Stomach (tissue), 4 donors: ENCODE data around the gene MYL7.

Experiments used
- CTCF ChIP-seq, 7 experiments: fragments of 450-650 bp in 4 of 7; fragments of 200-600 bp in 3 of 7; sonication (generic) in 3 of 7; IDR thresholded peaks; one replicate each; pipeline ENCODE4 v1.5.1; 2016 to 2019; ENCODE audit warnings: antibody characterized with exemption in 7 of 7, control low read depth in 2 of 7, mild to moderate bottlenecking in 1 of 7
- EP300 ChIP-seq: sonication (generic); formaldehyde crosslinking; IDR thresholded peaks from one replicate; pipeline ENCODE4 v1.6.1; 2017; ENCODE audit warnings: antibody characterized with exemption
- POLR2A ChIP-seq, 4 donors: fragments of 450-650 bp; IDR thresholded peaks; one replicate each; pipeline ENCODE4 v1.6.1; 2016; ENCODE audit warnings: antibody characterized with exemption in 4 of 4, control low read depth in 2 of 4, mild to moderate bottlenecking in 1 of 4, moderate library complexity in 1 of 4

GRCh38 chr7:44173911-44174693, 33.0 kb upstream of the MYL7 start:
- TF ChIP-seq POLR2A (IDR thresholded peaks at IDR 0.05) (no peak), CTCF (IDR thresholded peaks at IDR 0.05) (no peak), EP300 (no peak)
